IMR-90 (cell line): ENCODE data around the gene LEF1. TPM values are rescaled to one million over a fixed set of nuclear protein-coding genes. Genes with fewer than 3 reads are reported as not detected.

Experiments used
- ATAC-seq: fragments of 200-7000 bp; cut with Tn5 transposase; 2 replicates; pipeline ENCODE4 v1.9.1; 2020; ENCODE audit warnings: low read depth, mild to moderate bottlenecking, moderate library complexity
- BruUV-seq: library from RNA; stranded (reverse); fragments of 400-500 nt; replicated peaks from 2 replicates; lab custom pipeline; 2021; lab: Mats Ljungman, UMichigan
- CTCF ChIA-PET: fragments of 300-600 bp; formaldehyde crosslinking; extraction: SDS; loops from one replicate; lab custom pipeline; 2021; ENCODE audit warnings: antibody characterized with exemption; lab: Yijun Ruan, JAX
- POLR2A ChIA-PET: fragments of 300-600 bp; sonication (Branson Sonifier 250); formaldehyde crosslinking; loops from one replicate; lab custom pipeline; 2022; ENCODE audit warnings: antibody characterized with exemption; ENCODE audit not compliant: unreplicated experiment; lab: Charles Lee
- DNase-seq: peaks from one replicate; pipeline ENCODE4 v3.0.0; 2013
- H2AFZ ChIP-seq: replicated peaks from 2 replicates; pipeline ENCODE3; 2013; ENCODE audit warnings: low read length, mild to moderate bottlenecking; ENCODE audit not compliant: poor library complexity
- H2AK5ac ChIP-seq: 2 replicates; pipeline ENCODE4 v1.6.1; 2013; ENCODE audit warnings: low read depth, low read length, inconsistent platforms
- H2AK9ac ChIP-seq: replicated peaks from 2 replicates; pipeline ENCODE3; 2013; ENCODE audit warnings: mild to moderate bottlenecking, low read depth, low read length, moderate library complexity; ENCODE audit not compliant: poor library complexity
- H2BK120ac ChIP-seq: 2 replicates; pipeline ENCODE4 v1.6.1; 2013; ENCODE audit warnings: low read depth, low read length, inconsistent platforms
- H2BK15ac ChIP-seq: 3 replicates; pipeline ENCODE4 v1.6.1; 2013; ENCODE audit warnings: low read depth, low read length, inconsistent platforms
- H2BK20ac ChIP-seq: 2 replicates; pipeline ENCODE4 v1.6.1; 2013; ENCODE audit warnings: low read depth, mild to moderate bottlenecking, inconsistent platforms, low read length, moderate library complexity
- H2BK5ac ChIP-seq: 2 replicates; pipeline ENCODE4 v1.6.1; 2013; ENCODE audit warnings: mild to moderate bottlenecking, low read depth, low read length, inconsistent platforms; ENCODE audit not compliant: poor library complexity, severe bottlenecking
- H3K14ac ChIP-seq: replicated peaks from 2 replicates; pipeline ENCODE4 v1.6.1; 2013; ENCODE audit warnings: low read depth, low read length, inconsistent platforms
- H3K18ac ChIP-seq: 2 replicates; pipeline ENCODE4 v1.6.1; 2013; ENCODE audit warnings: low read depth, low read length, control low read depth
- H3K23ac ChIP-seq: 2 replicates; pipeline ENCODE4 v1.6.1; 2013; ENCODE audit warnings: low read depth, low read length, inconsistent platforms
- H3K27ac ChIP-seq: 2 replicates; pipeline ENCODE4 v1.5.1; 2013; ENCODE audit warnings: mild to moderate bottlenecking, control low read depth, low read length; ENCODE audit not compliant: insufficient read depth
- H3K27me3 ChIP-seq: 2 replicates; pipeline ENCODE4 v1.6.1; 2013; ENCODE audit warnings: low read length; ENCODE audit not compliant: control insufficient read depth, insufficient read depth
- H3K36me3 ChIP-seq: 2 replicates; pipeline ENCODE4 v1.6.1; 2013; ENCODE audit warnings: low read length, mixed read lengths; ENCODE audit not compliant: control insufficient read depth, insufficient read depth
- H3K4ac ChIP-seq: 2 replicates; pipeline ENCODE4 v1.6.1; 2013; ENCODE audit warnings: low read depth, low read length, inconsistent platforms
- H3K4me1 ChIP-seq: 2 replicates; pipeline ENCODE4 v1.6.1; 2013; ENCODE audit warnings: low read length, mixed read lengths; ENCODE audit not compliant: control insufficient read depth, insufficient read depth
- H3K4me2 ChIP-seq: 2 replicates; pipeline ENCODE4 v1.6.1; 2013; ENCODE audit warnings: low read depth, mild to moderate bottlenecking, control low read depth, low read length, moderate library complexity
- H3K4me3 ChIP-seq: 2 replicates; pipeline ENCODE4 v1.5.1; 2013; ENCODE audit warnings: low read depth, mild to moderate bottlenecking, control low read depth, low read length, moderate library complexity; ENCODE audit not compliant: insufficient read depth
- H3K56ac ChIP-seq: 2 replicates; pipeline ENCODE4 v1.6.1; 2013; ENCODE audit warnings: low read length, inconsistent platforms; ENCODE audit not compliant: insufficient read depth; ENCODE audit errors: extremely low read depth
- H3K79me1 ChIP-seq, 2 experiments: 2 replicates each; pipeline ENCODE4 v1.6.1; 2013; ENCODE audit warnings: low read length in 2 of 2, inconsistent platforms in 1 of 2, low read depth in 1 of 2
- H3K9ac ChIP-seq: 2 replicates; pipeline ENCODE4 v1.6.1; 2013; ENCODE audit warnings: low read depth, low read length, control low read depth
- H3K9me1 ChIP-seq: 2 replicates; pipeline ENCODE4 v1.6.1; 2013; ENCODE audit warnings: low read length, inconsistent platforms; ENCODE audit not compliant: insufficient read depth
- H3K9me3 ChIP-seq: 2 replicates; pipeline ENCODE4 v1.6.1; 2013; ENCODE audit warnings: low read length; ENCODE audit not compliant: control insufficient read depth, insufficient read depth
- H4K20me1 ChIP-seq: 2 replicates; pipeline ENCODE4 v1.6.1; 2013; ENCODE audit warnings: low read length, inconsistent platforms; ENCODE audit not compliant: insufficient read depth
- H4K5ac ChIP-seq: 2 replicates; pipeline ENCODE4 v1.6.1; 2013; ENCODE audit warnings: mild to moderate bottlenecking, low read depth, low read length, control low read depth
- H4K8ac ChIP-seq, 2 experiments: 2 replicates each; pipeline ENCODE4 v1.6.1; 2013; ENCODE audit warnings: low read depth in 2 of 2, low read length in 2 of 2, control low read depth in 1 of 2, inconsistent platforms in 1 of 2
- H4K91ac ChIP-seq: 2 replicates; pipeline ENCODE4 v1.6.1; 2013; ENCODE audit warnings: low read depth, low read length, inconsistent platforms; ENCODE audit not compliant: insufficient read depth
- ELK1 ChIP-seq: fragments of 150-350 bp; IDR thresholded peaks from 2 replicates; pipeline ENCODE4 v1.6.1; 2016; ENCODE audit warnings: low read depth, mild to moderate bottlenecking, low read length, moderate library complexity, borderline replicate concordance
- MAZ ChIP-seq: IDR thresholded peaks from 2 replicates; pipeline ENCODE4 v1.6.1; 2012; ENCODE audit warnings: low read depth, mild to moderate bottlenecking, low read length, improper control_type of control experiment, moderate library complexity, borderline replicate concordance
- NFE2L2 ChIP-seq: fragments of 150-350 bp; IDR thresholded peaks from 2 replicates; pipeline ENCODE4 v1.6.1; 2016; ENCODE audit warnings: low read depth, mild to moderate bottlenecking, low read length
- RFX5 ChIP-seq: IDR thresholded peaks from 2 replicates; pipeline ENCODE4 v1.8.0; 2012; ENCODE audit warnings: low read depth, mild to moderate bottlenecking, low read length, moderate library complexity
- USF2 ChIP-seq: fragments of 150-350 bp; IDR thresholded peaks from 2 replicates; pipeline ENCODE4 v1.6.1; 2017; ENCODE audit warnings: mild to moderate bottlenecking, antibody characterized with exemption, low read length, low read depth
- WGBS, 2 experiments: methylation state at CpG; one replicate each; pipeline versions ENCODE4 v1.1.5 to v1.1.7; 2013; ENCODE audit warnings: missing lambda C conversion rate in 2 of 2; ENCODE audit not compliant: insufficient read length in 1 of 2; ENCODE audit errors: extremely low coverage in 2 of 2; 5-methylcytosine and 5-hydroxymethylcytosine counted together
- dilution Hi-C: fragments of 300-500 bp; cut with HindIII; formaldehyde crosslinking; loops from one replicate; pipeline ENCODE4 v1.14.3; 2018; ENCODE audit warnings: low sequenced_read_pairs; ENCODE audit not compliant: unreplicated experiment
- in situ Hi-C: fragments of 300-500 bp; cut with MboI; formaldehyde crosslinking; loops from 3 replicates; pipeline ENCODE4 v1.14.3; 2019; ENCODE audit warnings: low sequenced_read_pairs, inconsistent platforms, mixed read lengths
- intact Hi-C: fragments of 100-400 bp; cut with micrococcal nuclease; formaldehyde crosslinking; loops from 2 replicates; pipeline ENCODE4 v1.10.0; 2022
- polyA plus RNA-seq, 3 experiments: library from polyadenylated mRNA; depleted of rRNA; stranded (reverse); fragments of >200 nt; gene quantifications; 2 replicates each; pipeline ENCODE4 v1.2.3, GENCODE V29; 2012; ENCODE audit warnings: low replicate concordance in 1 of 3
- total RNA-seq: library from RNA; depleted of rRNA; stranded (reverse); fragments of >200 nt; gene quantifications from 2 replicates; pipeline ENCODE4 v1.2.3, GENCODE V29; 2012

LEF1 gene
- total and polyA plus RNA-seq, 2 of the 4 experiments (the other 2 are of a cell fraction), result 1.7 to 1.8 TPM

- Histone ChIP-seq H3K79me1 (no peaks in the 10 kb centered on the region), H4K91ac (no peak overlapping the region), H3K9ac (no peak overlapping the region), H2AFZ (peak overlapping the region; percentile 86), H3K9me1 (no peaks in the 10 kb centered on the region), H3K4ac (no peak overlapping the region), H3K4me2 (peak overlapping the region; percentile 88), H2BK15ac (no peak overlapping the region), H3K4me3 (peak overlapping the region; percentile 53), H4K8ac (no peak overlapping the region), H3K18ac (no peak overlapping the region), H2AK5ac (no peak overlapping the region), H2AK9ac (no peak overlapping the region), H3K4me1 (peaks cover 2% of the 10 kb centered on the region; the same call in 1 of the 2 replicates), H3K36me3 (no peaks in the 10 kb centered on the region), H3K9me3 (peaks cover 5% of the 10 kb centered on the region; the same call in 1 of the 2 replicates), H3K56ac (no peak overlapping the region), H4K5ac (no peak overlapping the region), H3K27me3 (peaks cover 77% of the 10 kb centered on the region), H4K20me1 (no peaks in the 10 kb centered on the region), H2BK20ac (no peak overlapping the region), H2BK120ac (no peak overlapping the region), H3K14ac (no peak overlapping the region), H3K27ac (no peak overlapping the region), H2BK5ac (no peak overlapping the region), H3K23ac (0 out of 2 replicates have a peak overlapping the region, but pooled peaks have one; percentile 24)
- no peak for TF ChIP-seq ELK1
- no peak for TF ChIP-seq MAZ
- no peak for TF ChIP-seq USF2
- TF ChIP-seq RFX5, result no peak
- no peak for TF ChIP-seq NFE2L2
- in situ Hi-C loops, result no loop called here
- intact Hi-C loops, result loop anchor here (5.0 to 10.0 kb wide), 3 partner anchors 327 to 404 kb away; no protein-coding TSS in a partner anchor
- no TSS peak for BruUV-seq
- CTCF ChIA-PET, result interaction anchor here (1.2 kb wide), 1 partner anchor 14 kb away, joined by 3 read pairs; no protein-coding TSS in a partner anchor
- dilution Hi-C loops, result no loop called here
- DNase-seq (peak; percentile 8), ATAC-seq (peak; percentile 36; the same call in 1 of the 2 replicates)
- WGBS, 2 experiments, result 0% methylated on average over 1 of the region's 30 CpGs; no CpG with 5 or more reads in 1 of the 2 experiments
- POLR2A ChIA-PET, result no interaction called here
These were observed 517 bp downstream of the LEF1 start for GRCh38 chr4:108168160-108168670.
